GM19467 (cell line): ENCODE data around the gene NAA20.
"Not testable (repeated sequence)": the region's sequence is repeated elsewhere in the genome, so short reads cannot be mapped to it uniquely, and the experiment has no call there.

Source experiments
- ATAC-seq: cut with Tn5 transposase; IDR thresholded peaks from one replicate; pipeline ENCODE4 v1.9.1; 2021; ENCODE audit warnings: mild to moderate bottlenecking, moderate library complexity; ENCODE audit not compliant: unreplicated experiment

NAA20 gene

DNA sequence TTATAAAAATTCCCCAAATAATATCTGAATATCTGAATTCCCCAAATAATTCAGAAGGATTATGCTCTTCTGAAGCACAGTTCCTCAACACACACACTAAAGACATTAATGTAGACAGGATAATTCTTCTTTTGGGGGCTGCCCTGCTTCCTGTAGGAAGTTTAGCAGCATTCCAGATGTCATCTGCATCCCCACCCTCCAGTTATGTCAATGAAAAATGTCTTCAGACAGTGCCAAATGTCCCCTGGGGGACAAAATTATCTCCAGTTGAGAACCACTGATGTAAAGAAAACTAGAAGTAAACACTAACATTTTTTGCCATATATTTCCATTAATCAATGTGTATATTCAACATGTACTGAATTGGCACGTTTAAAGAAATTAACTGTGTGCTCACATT lies 25.9 kb upstream of the NAA20 start:
- no peak for ATAC-seq

GRCh38 chr20:19991854-19992253 lies 25.3 kb upstream of the NAA20 start:
- no peak for ATAC-seq

- ATAC-seq = no peak
Measured at GRCh38 chr20:19992996-19993908, 23.9 kb upstream of the NAA20 start.

DNA sequence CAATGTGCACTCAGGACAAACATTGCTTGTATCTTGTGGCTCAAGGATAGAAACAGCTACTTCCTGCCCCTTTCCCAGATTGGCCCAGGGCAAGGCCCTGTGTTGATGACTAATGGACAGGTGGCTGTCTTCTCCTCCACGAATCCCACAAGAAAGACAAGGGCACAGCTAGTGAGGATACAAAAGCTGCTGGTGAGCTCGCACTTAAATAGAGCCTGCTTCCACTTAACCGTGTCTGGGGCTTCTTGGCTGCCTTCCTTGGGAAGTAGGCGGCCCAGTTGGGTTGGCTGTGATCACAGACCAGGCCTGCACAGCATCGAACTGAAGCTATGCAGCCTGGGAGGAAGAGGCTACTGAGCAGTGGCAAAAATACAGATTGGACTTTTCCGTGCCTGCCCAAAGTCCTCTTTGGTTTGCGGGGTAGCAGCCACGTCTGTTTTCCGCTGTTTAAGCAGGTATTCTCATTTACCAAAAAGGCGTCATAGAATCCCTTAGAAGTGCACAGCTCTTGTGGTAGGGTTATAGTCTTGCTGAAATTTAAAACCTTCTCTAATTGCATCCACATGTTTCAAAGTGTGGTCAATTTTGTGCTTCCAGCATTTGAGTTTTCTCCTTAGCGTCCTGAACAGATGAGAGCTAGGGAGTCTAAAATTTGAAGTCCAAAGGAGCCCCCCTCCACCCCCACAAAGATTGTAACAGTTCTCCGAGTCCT lies 23.0 kb upstream of the NAA20 start:
- ATAC-seq = no peak

DNA sequence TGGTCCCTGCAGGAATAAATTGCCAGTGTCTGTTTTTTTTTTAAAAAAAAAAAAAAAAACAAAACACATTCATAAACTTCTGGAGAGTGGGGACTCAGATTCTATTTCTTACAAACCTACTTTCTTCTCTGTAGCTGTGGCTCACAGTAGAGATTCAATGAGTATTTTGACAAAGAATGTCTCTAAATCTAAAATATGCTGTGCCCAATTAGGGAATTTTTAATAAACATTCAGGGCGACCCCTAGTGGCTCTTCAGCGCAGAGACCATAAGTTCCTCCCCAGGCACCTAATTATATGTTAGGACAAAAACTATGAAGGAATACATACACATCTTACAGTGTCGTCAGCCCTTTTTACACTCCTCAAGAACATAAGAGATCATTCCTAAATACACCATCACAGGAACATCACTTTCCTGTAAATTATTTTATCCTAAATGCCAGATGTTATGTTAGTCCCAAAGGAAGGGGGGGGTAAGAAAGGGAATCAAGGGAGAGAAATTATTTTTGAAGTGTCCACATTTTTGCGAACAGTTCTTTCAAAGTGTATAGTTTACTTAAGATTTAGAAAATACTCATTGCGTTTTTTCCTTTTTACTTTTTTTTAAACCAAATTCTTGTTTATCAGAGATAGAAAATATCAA lies 21.8 kb upstream of the NAA20 start:
- ATAC-seq = no peak

DNA sequence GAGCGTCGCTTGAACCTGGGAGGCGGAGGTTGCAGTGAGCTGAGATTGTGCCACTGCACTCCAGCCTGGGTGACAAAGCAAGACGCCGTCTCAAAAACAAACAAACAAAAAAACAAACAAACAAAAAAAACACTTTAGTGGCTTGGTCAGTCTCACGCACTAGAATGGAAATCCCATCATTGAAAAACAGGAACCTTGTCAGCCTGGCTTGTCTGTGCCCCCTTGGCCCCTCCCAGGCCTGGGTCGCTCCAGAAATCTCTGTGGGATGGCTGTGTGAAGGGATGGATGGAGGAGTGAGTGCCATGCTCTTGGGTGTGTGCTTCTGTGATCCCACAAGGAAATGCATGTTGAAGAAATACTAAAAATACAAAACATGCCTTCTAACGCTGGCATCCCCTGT lies 20.9 kb upstream of the NAA20 start:
- no peak for ATAC-seq

DNA sequence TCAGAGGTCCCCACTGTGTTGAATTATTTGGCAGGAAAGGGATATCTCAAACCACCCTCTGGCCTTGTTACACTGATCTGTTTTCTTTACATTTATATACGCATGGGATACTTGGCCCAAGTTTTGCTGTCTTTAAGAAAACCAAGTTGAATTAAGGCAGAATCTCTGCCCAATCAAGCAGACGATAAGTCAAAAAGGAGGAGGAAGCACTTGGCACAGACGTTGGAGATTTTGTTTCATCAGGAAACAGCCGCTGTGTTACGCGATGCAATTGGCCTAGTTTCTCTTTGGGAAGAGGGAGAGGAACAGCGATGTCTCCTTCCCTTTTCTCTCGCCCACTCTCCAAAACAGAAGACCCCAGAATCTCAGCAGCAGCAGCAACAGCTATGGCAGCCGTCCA lies 20.2 kb upstream of the NAA20 start:
- no peak for ATAC-seq

- no peak for ATAC-seq
Measured at GRCh38 chr20:19998990-19999705, 18.0 kb upstream of the NAA20 start.

GRCh38 chr20:20000211-20000968 lies 16.8 kb upstream of the NAA20 start:
- no peak for ATAC-seq

GRCh38 chr20:20002101-20002998 lies 14.8 kb upstream of the NAA20 start:
- no peak for ATAC-seq

DNA sequence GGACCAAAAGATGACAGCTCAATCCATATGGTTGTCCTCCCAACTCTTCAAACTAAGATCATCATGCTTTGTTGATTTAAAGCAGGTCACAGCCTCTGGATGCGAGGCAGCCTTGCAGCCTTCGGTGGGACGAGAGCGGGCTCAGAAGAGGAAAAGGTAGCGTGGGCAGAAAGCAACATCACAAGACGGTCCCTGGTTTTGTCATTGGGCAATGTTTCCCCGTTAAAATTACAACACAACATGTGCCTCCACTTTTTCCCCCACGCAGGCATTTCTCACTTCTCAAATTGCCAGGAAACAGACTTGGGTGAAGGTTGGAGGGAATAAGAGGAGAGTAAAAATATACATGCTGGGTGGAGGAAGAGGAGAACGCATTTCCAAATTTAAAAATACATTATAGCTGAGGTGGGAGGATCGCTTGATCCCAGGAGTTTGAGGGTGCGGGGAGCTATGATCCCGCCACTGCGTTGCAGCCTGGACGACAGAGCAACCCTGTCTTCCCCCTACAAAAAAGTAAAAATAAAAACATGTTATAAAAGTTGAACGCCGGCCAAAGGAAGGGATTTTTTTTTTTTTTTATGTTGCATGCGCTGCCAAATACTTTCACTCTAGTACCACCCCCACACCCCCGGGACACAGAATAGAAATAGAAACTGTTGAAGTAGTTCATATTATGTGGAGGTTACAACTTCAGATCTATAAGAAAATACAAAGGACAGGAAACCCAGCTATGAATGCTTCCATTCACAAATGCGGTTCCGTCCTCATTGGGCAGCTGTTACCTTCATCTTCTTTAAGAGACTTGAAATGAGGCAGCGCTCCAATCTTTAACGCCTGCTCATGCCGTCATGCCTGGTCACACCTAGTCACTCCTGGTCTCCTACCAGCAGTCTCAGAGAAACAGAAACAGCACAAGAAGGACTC lies 13.9 kb upstream of the NAA20 start:
- ATAC-seq = no peak

GRCh38 chr20:20003955-20004322 lies 13.2 kb upstream of the NAA20 start:
- ATAC-seq = not testable (repeated sequence)

DNA sequence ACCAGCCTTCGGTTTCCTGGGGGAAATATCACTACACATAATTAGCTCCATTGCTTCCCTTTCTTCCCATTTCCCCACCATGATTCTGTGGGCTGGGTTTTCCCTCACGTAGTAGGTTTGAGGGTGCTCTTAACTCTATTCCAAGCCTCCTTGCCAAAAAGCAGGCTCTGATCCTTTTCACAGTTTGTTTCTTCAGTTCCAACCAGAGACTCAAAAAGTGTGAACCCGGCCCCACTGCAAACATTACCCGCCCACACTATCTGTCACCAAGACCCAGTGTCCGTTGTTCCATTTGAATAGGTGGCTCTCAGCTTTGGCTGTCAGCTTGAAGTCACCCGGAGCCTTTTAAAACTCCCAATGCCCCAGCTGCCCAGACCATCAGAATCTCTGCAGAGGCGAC lies 11.8 kb upstream of the NAA20 start:
- ATAC-seq = no peak

DNA sequence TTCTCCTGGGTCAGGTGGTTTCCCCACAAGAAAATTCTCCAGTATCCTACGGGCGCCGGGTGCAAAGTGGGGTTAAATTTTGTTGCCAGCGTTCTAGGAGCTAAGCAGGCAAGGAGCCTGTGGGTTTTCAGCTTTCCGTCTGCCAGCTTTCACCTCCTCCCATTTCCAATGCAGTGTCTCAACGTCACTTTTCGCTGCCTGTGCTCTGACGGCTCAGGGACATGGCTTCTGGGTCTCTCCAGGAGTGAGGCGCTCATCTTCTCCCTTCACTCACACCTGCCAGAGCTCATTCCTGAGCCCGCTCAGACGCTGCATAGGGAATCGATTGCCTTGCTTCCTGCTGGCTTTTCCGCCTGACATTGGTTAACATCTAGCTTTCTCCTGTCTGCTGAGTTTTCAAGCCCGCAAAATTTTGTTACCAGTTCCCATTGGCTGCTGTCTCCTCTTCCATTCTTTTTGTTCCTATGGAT lies 7.3 kb upstream of the NAA20 start:
- no peak for ATAC-seq

GRCh38 chr20:20010639-20011500 lies 6.3 kb upstream of the NAA20 start:
- ATAC-seq = no peak

DNA sequence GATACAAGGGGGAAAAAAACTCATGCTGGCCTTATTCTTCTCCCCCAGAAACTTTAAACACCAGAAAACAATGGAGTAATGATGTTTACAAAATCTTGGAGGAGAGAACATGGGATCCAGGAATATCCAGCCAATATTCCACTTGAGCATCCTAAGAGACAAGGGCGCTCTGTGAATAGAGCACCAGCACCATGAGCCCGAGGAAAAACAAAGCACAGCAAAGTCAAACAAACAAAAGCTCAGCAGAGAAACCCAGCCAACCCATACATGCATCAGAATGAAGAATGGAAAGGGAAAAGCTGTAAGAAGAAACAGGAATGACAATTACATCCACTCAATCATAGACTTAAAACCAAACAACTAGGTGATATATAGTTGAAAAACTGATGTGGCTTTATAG lies 4.6 kb upstream of the NAA20 start:
- no peak for ATAC-seq

DNA sequence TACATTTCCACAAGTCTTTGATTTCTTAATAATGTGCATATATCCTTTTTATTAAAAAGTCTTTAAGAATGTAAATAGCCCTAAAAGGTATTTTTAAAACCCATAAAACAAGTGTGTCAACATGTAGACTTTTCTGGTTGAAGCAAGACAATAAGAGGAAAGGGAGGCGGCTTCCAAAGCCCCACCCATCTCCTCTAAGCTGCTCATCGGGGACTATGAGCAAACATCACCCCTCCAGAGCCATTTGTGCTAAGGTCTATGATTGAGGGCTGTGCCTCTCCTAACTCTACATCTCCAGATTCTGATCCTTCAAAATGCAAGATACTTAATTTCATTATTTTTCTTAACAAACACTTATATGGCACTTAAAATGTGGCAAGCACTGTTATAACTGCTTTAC lies 2.5 kb upstream of the NAA20 start:
- no peak for ATAC-seq
